Suppressor macrophage treated with lipopolysaccharide for 1 hour (primary cell): ENCODE measurements around the gene SFXN5.

Experiments used
- DNase-seq, 3 donors: peaks; one replicate each; pipeline ENCODE4 v3.0.0-alpha.2; 2020 to 2022

SFXN5 gene

GRCh38 chr2:72934683-72935610 lies 136.6 kb downstream of the SFXN5 start:
- peak; percentile 25 to 46 (median 41) for DNase-seq

GRCh38 chr2:72933646-72934151 lies 137.8 kb downstream of the SFXN5 start:
- no peak for DNase-seq

GRCh38 chr2:72933207-72933606 lies 138.3 kb downstream of the SFXN5 start:
- DNase-seq, result no peak

- no peak for DNase-seq
Measured at GRCh38 chr2:72932805-72933204, 138.7 kb downstream of the SFXN5 start.

GRCh38 chr2:72932045-72932740 lies 139.3 kb downstream of the SFXN5 start:
- no peak for DNase-seq

- peak; percentile 63 to 81 (median 66) for DNase-seq
Measured at GRCh38 chr2:72931280-72931910, 140.1 kb downstream of the SFXN5 start.

GRCh38 chr2:72929010-72929409 lies 142.5 kb downstream of the SFXN5 start:
- DNase-seq, result no peak

GRCh38 chr2:72927619-72928550 lies 143.6 kb downstream of the SFXN5 start:
- DNase-seq, result no peak

- no peak for DNase-seq
Measured at GRCh38 chr2:72926811-72927465, 144.6 kb downstream of the SFXN5 start.

- no peak for DNase-seq
Measured at GRCh38 chr2:72926368-72926767, 145.1 kb downstream of the SFXN5 start.

GRCh38 chr2:72925328-72925943 lies 146.1 kb downstream of the SFXN5 start:
- no peak for DNase-seq

GRCh38 chr2:72924353-72925240 lies 146.9 kb downstream of the SFXN5 start:
- no peak for DNase-seq

GRCh38 chr2:72923833-72924352 lies 147.6 kb downstream of the SFXN5 start:
- no peak for DNase-seq

GRCh38 chr2:72921853-72922252 lies 149.7 kb downstream of the SFXN5 start:
- DNase-seq, result no peak

- no peak for DNase-seq
Measured at GRCh38 chr2:72921088-72921851, 150.2 kb downstream of the SFXN5 start.

GRCh38 chr2:72920318-72921087 lies 151.0 kb downstream of the SFXN5 start:
- DNase-seq, result peak; percentile 24 to 69 (median 45)

GRCh38 chr2:72919414-72920317 lies 151.8 kb downstream of the SFXN5 start:
- DNase-seq, result no peak
